ENCODE data around the gene CA6.

DNA sequence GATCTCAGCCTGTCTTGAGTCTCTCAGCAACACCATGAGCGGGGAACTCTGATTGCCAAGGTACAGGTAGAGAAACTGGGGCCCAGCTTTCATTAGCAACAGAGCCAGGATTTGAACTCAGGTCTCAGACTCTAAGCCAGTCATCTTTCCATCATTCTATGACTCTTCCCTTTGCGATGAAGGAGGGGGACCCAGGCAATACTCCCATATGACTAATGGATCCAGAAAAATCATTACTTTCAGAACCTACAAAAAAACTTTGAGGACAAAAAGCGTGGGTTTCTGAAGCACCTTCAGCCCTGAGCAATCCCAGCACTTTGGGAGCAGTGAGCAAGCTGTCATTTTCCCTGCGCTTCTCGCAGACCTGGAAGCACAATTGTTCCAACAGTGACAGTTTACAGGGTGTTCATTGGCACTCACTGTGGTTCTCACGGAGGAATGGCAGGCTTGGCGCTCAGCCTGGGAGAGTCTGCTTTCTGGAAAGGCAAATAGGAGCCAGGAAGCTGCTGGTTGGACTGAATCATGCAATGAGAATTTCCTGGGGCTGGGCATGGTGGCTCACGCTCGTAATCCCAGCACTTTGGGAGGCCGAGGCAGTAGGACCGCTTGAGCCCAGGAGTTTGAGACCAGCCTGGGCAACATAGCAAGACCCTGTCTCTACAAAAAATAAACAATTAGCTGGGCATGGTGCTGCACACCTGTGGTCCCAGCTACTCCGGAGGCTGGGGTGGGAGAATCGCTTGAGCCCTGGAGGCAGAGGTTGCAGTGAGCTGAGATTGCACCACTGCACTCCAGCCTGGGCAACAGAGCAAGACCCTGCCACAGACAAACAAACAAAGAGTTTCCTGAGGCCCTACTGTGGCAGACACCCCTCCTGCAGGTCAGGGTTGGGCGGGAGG, 40.5 kb downstream of the CA6 start:
- TF ChIP-seq CTCF (IDR thresholded peaks at IDR 0.05; ENCODE audit: borderline replicate concordance, extremely low read depth, low read length, poor library complexity, severe bottlenecking) (no peak), EZH2 (IDR thresholded peaks at IDR 0.05; ENCODE audit: borderline replicate concordance, low read depth, low read length, severe bottlenecking) (no peak)

Measured in DND-41 (cell line).